Fibroblast of villous mesenchyme (primary cell): ENCODE measurements around the gene AKAP3. TPM values are rescaled to one million over a fixed set of nuclear protein-coding genes. Genes with fewer than 3 reads are reported as not detected.

Source experiments
- DNase-seq: peaks from one replicate; pipeline ENCODE4 v3.0.0-alpha.2; 2010; ENCODE audit warnings: low read depth
- H3K4me3 ChIP-seq: 2 replicates; pipeline ENCODE4 v1.5.1; 2011; ENCODE audit warnings: low read depth, mild to moderate bottlenecking, low read length
- CTCF ChIP-seq: IDR thresholded peaks from 2 replicates; pipeline ENCODE4 v1.5.1; 2012; ENCODE audit warnings: low read depth, mild to moderate bottlenecking, low read length; ENCODE audit not compliant: insufficient read depth
- total RNA-seq: library from RNA; depleted of rRNA; stranded (reverse); fragments of >200 nt; gene quantifications from 2 replicates; pipeline ENCODE4 v1.2.3, GENCODE V29; 2012

The AKAP3 gene
- total RNA-seq, 1 donor = 1.3 TPM

GRCh38 chr12:4572680-4573079 lies 76.2 kb downstream of the AKAP3 start:
- DNase-seq = no peak
- H3K4me3 ChIP-seq = no peak overlapping the region
- no peak for TF ChIP-seq CTCF

- TF ChIP-seq CTCF = no peak
- H3K4me3 ChIP-seq = no peak overlapping the region
- DNase-seq = no peak
These were observed 79.6 kb downstream of the AKAP3 start for GRCh38 chr12:4569261-4569660.

GRCh38 chr12:4567073-4567881 lies 81.6 kb downstream of the AKAP3 start:
- no peak overlapping the region for H3K4me3 ChIP-seq
- no peak for DNase-seq
- no peak for TF ChIP-seq CTCF

- no peak for TF ChIP-seq CTCF
- no peak for DNase-seq
- no peak overlapping the region for H3K4me3 ChIP-seq
These were observed 82.4 kb downstream of the AKAP3 start for GRCh38 chr12:4566474-4566873.

Other genes starting within 250 kb of the AKAP3 start
- gene FGF6, start 203.2 kb downstream of the AKAP3 start, total RNA-seq = not detected in 2 replicates
- gene RAD51AP1, start 110.2 kb downstream of the AKAP3 start, total RNA-seq = 9.3 and 18.1 TPM in 2 replicates
- gene DYRK4, start 86.8 kb downstream of the AKAP3 start, total RNA-seq = 39.3 and 48.6 TPM in 2 replicates
- 33.2 and 54.0 TPM in 2 replicates for gene NDUFA9, start 63 bp upstream of the AKAP3 start, total RNA-seq
- under 0.01 TPM in 2 replicates for gene GALNT8, start 71.3 kb upstream of the AKAP3 start, total RNA-seq